ENCODE data around the gene UNC13D. TPM values are rescaled to one million over a fixed set of nuclear protein-coding genes. Genes with fewer than 3 reads are reported as not detected.
"Not testable (repeated sequence)": the region's sequence is repeated elsewhere in the genome, so short reads cannot be mapped to it uniquely, and the experiment has no call there.

UNC13D gene
- polyA plus RNA-seq, 1 donor from 2014 or later = 1.2 TPM

- peaks cover 50% of the 10 kb centered on the region for H4K20me1 ChIP-seq (ENCODE audit: insufficient read depth)
- peak; percentile 13 for TF ChIP-seq POLR2AphosphoS5 (IDR thresholded peaks at IDR 0.05)
Observed at GRCh38 chr17:75778066-75778860, 65.9 kb downstream of the UNC13D start.

GRCh38 chr17:75777296-75777922, 66.8 kb downstream of the UNC13D start:
- TF ChIP-seq REST (IDR thresholded peaks at IDR 0.05; ENCODE audit: borderline replicate concordance) (no peak), MXI1 (conservative IDR thresholded peaks at IDR 0.05; ENCODE audit: poor library complexity, severe bottlenecking) (peak; percentile 19)
- no peaks in the 10 kb centered on the region for H3K9me3 ChIP-seq (ENCODE audit: low read length)
- H2AFZ ChIP-seq (ENCODE audit: low read depth, low read length) = no peak overlapping the region
- H3K4me3 ChIP-seq (ENCODE audit: low read length) = peak overlapping the region; percentile 96
- no peaks in the 10 kb centered on the region for H3K9me2 ChIP-seq (ENCODE audit: insufficient read depth, low read length)
- peaks cover 8% of the 10 kb centered on the region for H3F3A ChIP-seq (ENCODE audit: insufficient read depth, low read length, poor library complexity, severe bottlenecking)
- H3K9ac ChIP-seq (ENCODE audit: low read length) = peak overlapping the region; percentile 98
- H4K20me1 ChIP-seq (ENCODE audit: insufficient read depth) = peaks cover 50% of the 10 kb centered on the region
- H3K4me2 ChIP-seq (ENCODE audit: low read length) = peak overlapping the region; percentile 86
- H3K36me3 ChIP-seq (ENCODE audit: insufficient read depth, low read length) = peaks cover 8% of the 10 kb centered on the region
- H3K27ac ChIP-seq (ENCODE audit: low read length) = no peak overlapping the region
- H3K27me3 ChIP-seq (ENCODE audit: insufficient read depth, low read depth, low read length) = no peaks in the 10 kb centered on the region
- peaks cover 50% of the 10 kb centered on the region for H3K79me2 ChIP-seq (replicated peaks; ENCODE audit: insufficient read depth, low read length)

More at GRCh38 chr17:75778066-75778860, 65.9 kb downstream of the UNC13D start:
- H3K79me2 ChIP-seq (replicated peaks; ENCODE audit: insufficient read depth, low read length) = peaks cover 50% of the 10 kb centered on the region
- H3K4me2 ChIP-seq (ENCODE audit: low read length) = peak overlapping the region; percentile 86
- not testable (repeated sequence) for H3K27me3 ChIP-seq (ENCODE audit: insufficient read depth, low read depth, low read length); H3K9me2 ChIP-seq (ENCODE audit: insufficient read depth, low read length); H2AFZ ChIP-seq (ENCODE audit: low read depth, low read length); H3F3A ChIP-seq (ENCODE audit: insufficient read depth, low read length, poor library complexity, severe bottlenecking); H3K36me3 ChIP-seq (ENCODE audit: insufficient read depth, low read length); H3K9me3 ChIP-seq (ENCODE audit: low read length)
- H3K4me3 ChIP-seq (ENCODE audit: low read length) = peak overlapping the region; percentile 96
- peak overlapping the region; percentile 98 for H3K9ac ChIP-seq (ENCODE audit: low read length)
- peak overlapping the region; percentile 97 for H3K27ac ChIP-seq (ENCODE audit: low read length)

Other genes starting within 250 kb of the UNC13D start
- 0.59 TPM in 1 of 2 replicates, not detected in the other for gene SMIM5, start 211.0 kb downstream of the UNC13D start, polyA plus RNA-seq
- 9.6 and 15.7 TPM in 2 replicates for gene RECQL5, start 177.2 kb downstream of the UNC13D start, polyA plus RNA-seq
- 129 and 156 TPM in 2 replicates for gene SAP30BP, start 177.1 kb downstream of the UNC13D start, polyA plus RNA-seq
- gene ITGB4, start 122.9 kb downstream of the UNC13D start, polyA plus RNA-seq = not detected in 2 replicates
- gene GALK1, start 79.2 kb downstream of the UNC13D start, polyA plus RNA-seq = 4.8 TPM in 2 replicates
- 28.1 and 29.9 TPM in 2 replicates for gene UNK, start 59.6 kb downstream of the UNC13D start, polyA plus RNA-seq
- 21.4 and 21.7 TPM in 2 replicates for gene WBP2, start 10.9 kb upstream of the UNC13D start, polyA plus RNA-seq
- gene TRIM47, start 34.2 kb upstream of the UNC13D start, polyA plus RNA-seq = 0.54 and 0.67 TPM in 2 replicates
- 1.5 and 1.7 TPM in 2 replicates for gene TRIM65, start 52.5 kb upstream of the UNC13D start, polyA plus RNA-seq
- gene MRPL38, start 60.5 kb upstream of the UNC13D start, polyA plus RNA-seq = 91.2 and 115 TPM in 2 replicates
- 11.7 and 13.5 TPM in 2 replicates for gene FBF1, start 96.6 kb upstream of the UNC13D start, polyA plus RNA-seq
- 30.1 and 31.2 TPM in 2 replicates for gene ACOX1, start 134.8 kb upstream of the UNC13D start, polyA plus RNA-seq
- gene TEN1, start 134.8 kb upstream of the UNC13D start, polyA plus RNA-seq = 33.1 and 41.3 TPM in 2 replicates
- 29.2 and 42.8 TPM in 2 replicates for gene CDK3, start 156.5 kb upstream of the UNC13D start, polyA plus RNA-seq
- not detected in 2 replicates for gene EVPL, start 182.9 kb upstream of the UNC13D start, polyA plus RNA-seq
- gene SRP68, start 228.1 kb upstream of the UNC13D start, polyA plus RNA-seq = 22.3 and 26.3 TPM in 2 replicates
- not detected in 2 replicates for gene GALR2, start 230.4 kb upstream of the UNC13D start, polyA plus RNA-seq
- 0.10 TPM in 1 of 2 replicates, not detected in the other for gene ZACN, start 234.8 kb upstream of the UNC13D start, polyA plus RNA-seq